Measurements from ENCODE around the gene ALOX5AP. TPM values are rescaled to one million over a fixed set of nuclear protein-coding genes. Genes with fewer than 3 reads are reported as not detected.
A peak's percentile ranks its signal among the peaks of the same experiment; 100 is the strongest.

The ALOX5AP gene
- total RNA-seq, 2 experiments from 2014 or later, result 31.8 to 33.8 TPM

DNA sequence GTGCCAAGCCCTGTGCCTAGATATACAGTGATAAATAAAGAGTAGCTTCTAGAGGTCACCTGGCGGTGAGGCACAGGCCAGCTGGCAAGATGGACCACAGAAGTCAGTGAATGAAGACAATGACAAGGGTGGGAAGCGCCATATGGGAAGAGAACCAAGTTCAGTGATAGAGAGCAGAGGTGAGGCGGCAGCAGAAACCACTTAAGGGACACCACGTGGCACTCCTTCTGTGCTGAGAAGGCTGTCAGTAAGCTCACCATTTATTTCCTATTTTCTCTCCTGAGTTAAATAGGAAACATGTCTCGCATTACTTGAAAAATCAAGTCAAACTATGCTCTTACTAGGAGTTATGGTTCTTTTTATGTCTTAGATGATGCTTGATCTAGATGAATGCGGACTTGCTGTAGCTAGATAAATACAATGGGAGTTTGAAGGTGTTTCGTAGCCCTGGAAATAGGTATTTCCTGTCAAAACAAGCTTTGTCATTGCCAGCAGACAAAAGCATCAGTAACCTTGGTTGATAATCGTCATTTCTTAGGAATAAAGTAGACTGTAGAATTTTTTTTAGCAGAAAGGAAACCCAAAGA, 17.8 kb downstream of the ALOX5AP start:
- no peaks in the 10 kb centered on the region for H3K27me3 Mint-ChIP-seq
- CTCF ChIA-PET, result interaction anchor here (0.8 kb wide), 1 partner anchor 113 kb away, joined by 3 read pairs; no protein-coding TSS in a partner anchor
- DNase-seq, result no peak
- H3K4me3 Mint-ChIP-seq, result no peak overlapping the region
- POLR2A ChIA-PET, result interaction anchor here (1.1 kb wide), 1 partner anchor 135 kb away, joined by 3 read pairs; no protein-coding TSS in a partner anchor
- H3K27ac Mint-ChIP-seq, result no peak overlapping the region
- intact Hi-C loops (cut with micrococcal nuclease), result no loop called here
- peaks cover 21% of the 10 kb centered on the region for H3K36me3 Mint-ChIP-seq
- H3K4me1 Mint-ChIP-seq (ENCODE audit: low read depth), result peaks cover 19% of the 10 kb centered on the region
- H3K9me3 Mint-ChIP-seq, result no peaks in the 10 kb centered on the region

- H3K4me1 Mint-ChIP-seq (ENCODE audit: low read depth), result peaks cover 14% of the 10 kb centered on the region
- DNase-seq, result no peak
- ChIA-PET CTCF (interaction anchor here (1.0 kb wide), 1 partner anchor 41 kb away, joined by 3 read pairs; no protein-coding TSS in a partner anchor), POLR2A (no interaction called here)
- H3K4me3 Mint-ChIP-seq, result no peak overlapping the region
- H3K27me3 Mint-ChIP-seq, result no peaks in the 10 kb centered on the region
- intact Hi-C loops (cut with micrococcal nuclease), result no loop called here
- peaks cover 20% of the 10 kb centered on the region for H3K36me3 Mint-ChIP-seq
- no peak overlapping the region for H3K27ac Mint-ChIP-seq
- no peaks in the 10 kb centered on the region for H3K9me3 Mint-ChIP-seq
Observed at GRCh38 chr13:30755678-30756077, 20.3 kb downstream of the ALOX5AP start.

- Mint-ChIP-seq H3K9me3 (no peaks in the 10 kb centered on the region), H3K27me3 (no peaks in the 10 kb centered on the region), H3K27ac (no peak overlapping the region), H3K4me1 (ENCODE audit: low read depth) (peaks cover 3% of the 10 kb centered on the region), H3K4me3 (no peak overlapping the region), H3K36me3 (peaks cover 10% of the 10 kb centered on the region)
- DNase-seq, result no peak
- intact Hi-C loops (cut with micrococcal nuclease), result no loop called here
- ChIA-PET CTCF (no interaction called here), POLR2A (no interaction called here)
Observed at GRCh38 chr13:30757026-30757742, 21.8 kb downstream of the ALOX5AP start.

DNA sequence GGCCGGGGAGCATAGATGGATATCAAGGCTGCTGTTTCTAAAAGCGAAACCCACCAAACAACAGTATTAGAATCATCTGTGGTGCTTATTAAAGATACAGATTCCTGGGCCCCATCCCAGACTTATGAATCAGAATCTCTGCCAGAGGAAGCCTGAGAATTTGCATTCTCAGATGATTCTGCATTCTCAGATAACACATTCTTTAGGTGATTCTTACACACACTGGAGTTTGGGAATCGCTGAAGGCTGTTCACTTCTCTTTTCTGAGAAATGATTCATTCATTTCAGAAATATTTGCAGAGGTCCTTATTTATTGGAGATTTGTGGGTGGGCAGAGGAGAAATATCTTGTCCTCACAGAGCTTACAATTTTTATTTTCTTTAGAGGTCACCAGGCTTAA, 24.4 kb downstream of the ALOX5AP start:
- intact Hi-C loops (cut with micrococcal nuclease), result no loop called here
- Mint-ChIP-seq H3K4me1 (ENCODE audit: low read depth) (no peaks in the 10 kb centered on the region), H3K9me3 (no peaks in the 10 kb centered on the region), H3K27me3 (no peaks in the 10 kb centered on the region), H3K36me3 (peaks cover 15% of the 10 kb centered on the region), H3K27ac (no peak overlapping the region), H3K4me3 (no peak overlapping the region)
- DNase-seq, result no peak
- CTCF ChIA-PET, result no interaction called here
- POLR2A ChIA-PET, result interaction anchor here (1.5 kb wide), 1 partner anchor 20 kb away, joined by 3 read pairs; no protein-coding TSS in a partner anchor

DNA sequence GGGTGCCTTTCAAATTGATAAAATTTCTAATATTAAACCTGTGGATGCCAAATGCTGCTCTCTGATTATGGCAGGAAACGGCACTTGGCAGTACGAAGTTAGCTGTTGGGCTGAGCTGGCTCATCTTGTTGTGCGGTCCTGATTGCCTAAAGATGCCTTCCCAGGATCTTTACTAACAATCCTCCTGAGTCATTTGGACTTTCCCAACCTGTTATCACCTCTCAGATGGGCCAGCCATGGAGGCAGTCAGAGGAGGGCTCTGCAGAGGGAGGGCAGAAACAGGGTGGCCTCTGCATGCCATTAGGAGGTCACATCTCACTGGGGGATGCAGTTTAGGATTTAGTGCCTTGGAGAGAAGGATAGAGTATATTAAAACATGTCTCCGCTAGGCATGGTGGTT, 27.3 kb downstream of the ALOX5AP start:
- Mint-ChIP-seq H3K27ac (no peak overlapping the region), H3K27me3 (no peaks in the 10 kb centered on the region), H3K36me3 (peaks cover 17% of the 10 kb centered on the region), H3K9me3 (no peaks in the 10 kb centered on the region), H3K4me1 (ENCODE audit: low read depth) (peaks cover 8% of the 10 kb centered on the region), H3K4me3 (no peak overlapping the region)
- POLR2A ChIA-PET, result interaction anchor here (1.6 kb wide), 1 partner anchor 22 kb away, joined by 3 read pairs; no protein-coding TSS in a partner anchor
- intact Hi-C loops (cut with micrococcal nuclease), result no loop called here
- CTCF ChIA-PET, result no interaction called here
- DNase-seq, result no peak

- Mint-ChIP-seq H3K27ac (no peak overlapping the region), H3K4me1 (ENCODE audit: low read depth) (peaks cover 11% of the 10 kb centered on the region), H3K4me3 (no peak overlapping the region), H3K9me3 (no peaks in the 10 kb centered on the region), H3K36me3 (peaks cover 17% of the 10 kb centered on the region), H3K27me3 (no peaks in the 10 kb centered on the region)
- CTCF ChIA-PET, result no interaction called here
- intact Hi-C loops (cut with micrococcal nuclease), result no loop called here
- DNase-seq, result no peak
- POLR2A ChIA-PET, result interaction anchor here (1.6 kb wide), 1 partner anchor 23 kb away, joined by 3 read pairs; no protein-coding TSS in a partner anchor
Observed at GRCh38 chr13:30763786-30764413, 28.6 kb downstream of the ALOX5AP start.

GRCh38 chr13:30766231-30766630, 30.9 kb downstream of the ALOX5AP start:
- Mint-ChIP-seq H3K4me1 (ENCODE audit: low read depth) (peaks cover 11% of the 10 kb centered on the region), H3K36me3 (peaks cover 13% of the 10 kb centered on the region), H3K9me3 (no peaks in the 10 kb centered on the region), H3K4me3 (no peak overlapping the region), H3K27ac (no peak overlapping the region), H3K27me3 (no peaks in the 10 kb centered on the region)
- intact Hi-C loops (cut with micrococcal nuclease), result no loop called here
- no peak for DNase-seq
- CTCF ChIA-PET, result no interaction called here
- POLR2A ChIA-PET, result no interaction called here

DNA sequence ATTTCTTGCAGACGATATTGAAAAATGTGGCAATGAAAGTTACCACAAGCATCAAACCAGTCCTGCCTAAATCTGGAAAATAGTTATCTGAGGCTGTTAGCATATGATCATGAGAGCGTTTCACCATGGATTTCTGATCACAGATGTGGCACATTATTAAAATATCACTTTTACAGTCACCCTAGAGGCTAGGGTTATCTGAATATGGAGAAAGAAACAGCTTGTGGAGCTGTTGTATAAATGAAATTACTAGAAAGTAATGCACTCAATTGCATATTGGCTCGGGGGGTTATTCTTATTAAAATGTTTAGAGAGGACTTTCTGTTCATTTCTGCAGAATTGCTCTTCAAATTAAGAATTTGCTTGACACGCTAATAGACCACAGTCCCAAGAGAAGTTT, 35.6 kb downstream of the ALOX5AP start:
- H3K4me1 Mint-ChIP-seq (ENCODE audit: low read depth), result peaks cover 35% of the 10 kb centered on the region
- no peaks in the 10 kb centered on the region for H3K36me3 Mint-ChIP-seq
- intact Hi-C loops (cut with micrococcal nuclease), result no loop called here
- CTCF ChIA-PET, result no interaction called here
- H3K27me3 Mint-ChIP-seq, result no peaks in the 10 kb centered on the region
- no peaks in the 10 kb centered on the region for H3K9me3 Mint-ChIP-seq
- H3K27ac Mint-ChIP-seq, result no peak overlapping the region
- DNase-seq, result no peak
- POLR2A ChIA-PET, result no interaction called here
- no peak overlapping the region for H3K4me3 Mint-ChIP-seq

DNA sequence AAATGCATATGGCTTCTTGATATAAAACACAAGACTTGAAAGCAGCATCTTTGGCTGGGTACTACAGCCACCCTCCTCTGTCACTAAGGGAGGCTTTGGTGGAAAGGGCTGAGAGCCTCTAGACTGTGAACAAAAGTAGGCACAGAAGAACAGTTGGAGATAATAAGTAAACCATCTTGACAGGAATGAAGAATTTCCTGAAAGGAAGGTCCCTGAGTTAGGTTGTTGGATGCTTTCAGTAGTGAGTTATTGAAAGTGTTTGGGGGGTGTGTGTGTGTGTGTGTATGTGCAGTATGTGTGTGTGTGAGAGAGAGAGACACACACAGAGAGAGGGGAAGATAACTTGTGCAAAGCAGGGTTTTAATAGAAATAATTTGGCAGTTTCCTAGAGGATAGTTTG, 38.2 kb downstream of the ALOX5AP start:
- no peak for DNase-seq
- Mint-ChIP-seq H3K4me3 (peak overlapping the region; percentile 0), H3K4me1 (ENCODE audit: low read depth) (peaks cover 24% of the 10 kb centered on the region), H3K36me3 (no peaks in the 10 kb centered on the region), H3K27ac (peak overlapping the region; percentile 53), H3K9me3 (no peaks in the 10 kb centered on the region), H3K27me3 (no peaks in the 10 kb centered on the region)
- intact Hi-C loops (cut with micrococcal nuclease), result no loop called here
- POLR2A ChIA-PET, result no interaction called here
- CTCF ChIA-PET, result no interaction called here

DNA sequence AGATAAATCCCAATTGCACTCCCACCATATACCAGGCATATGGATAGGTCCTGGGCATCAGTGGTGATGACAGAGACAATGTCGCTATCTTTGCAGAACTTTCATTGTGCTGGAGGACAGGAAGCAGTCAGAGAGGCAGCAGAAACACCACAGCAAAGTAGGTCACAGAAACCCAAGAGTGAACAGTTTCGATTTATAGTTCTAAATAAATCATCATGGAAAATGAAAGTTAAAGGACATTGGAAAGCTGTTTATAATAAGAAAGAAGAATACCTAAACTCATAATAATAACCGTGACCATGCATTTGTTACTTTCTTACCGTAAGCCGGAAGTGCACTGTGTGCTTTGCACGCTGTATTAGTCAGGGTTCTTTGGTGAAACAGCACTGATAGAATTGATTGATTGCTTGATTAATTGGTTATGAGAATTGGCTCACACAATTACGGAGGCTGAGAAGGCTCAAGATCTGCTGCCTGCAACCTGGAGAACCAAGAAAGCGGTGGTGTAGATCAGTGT, 38.9 kb downstream of the ALOX5AP start:
- H3K27me3 Mint-ChIP-seq, result no peaks in the 10 kb centered on the region
- H3K9me3 Mint-ChIP-seq, result no peaks in the 10 kb centered on the region
- DNase-seq, result peak; percentile 56
- H3K4me1 Mint-ChIP-seq (ENCODE audit: low read depth), result peaks cover 24% of the 10 kb centered on the region
- intact Hi-C loops (cut with micrococcal nuclease), result loop anchor here (1.0 to 2.0 kb wide), 5 partner anchors 23 to 271 kb away; no protein-coding TSS in a partner anchor
- ChIA-PET CTCF (no interaction called here), POLR2A (interaction anchor here (1.0 to 2.0 kb wide), 4 partner anchors 22 to 37 kb away, joined by 3 to 10 read pairs (median 4); no protein-coding TSS in a partner anchor)
- H3K4me3 Mint-ChIP-seq, result peak overlapping the region; percentile 0
- H3K36me3 Mint-ChIP-seq, result no peaks in the 10 kb centered on the region
- peak overlapping the region; percentile 53 for H3K27ac Mint-ChIP-seq

GRCh38 chr13:30776661-30777060, 41.3 kb downstream of the ALOX5AP start:
- intact Hi-C loops (cut with micrococcal nuclease), result no loop called here
- no peaks in the 10 kb centered on the region for H3K9me3 Mint-ChIP-seq
- peaks cover 24% of the 10 kb centered on the region for H3K4me1 Mint-ChIP-seq (ENCODE audit: low read depth)
- H3K4me3 Mint-ChIP-seq, result no peak overlapping the region
- POLR2A ChIA-PET, result no interaction called here
- no peak overlapping the region for H3K27ac Mint-ChIP-seq
- no peaks in the 10 kb centered on the region for H3K36me3 Mint-ChIP-seq
- no peaks in the 10 kb centered on the region for H3K27me3 Mint-ChIP-seq
- DNase-seq, result no peak
- CTCF ChIA-PET, result no interaction called here

GRCh38 chr13:30779016-30779415, 43.7 kb downstream of the ALOX5AP start:
- Mint-ChIP-seq H3K27ac (no peak overlapping the region), H3K9me3 (no peaks in the 10 kb centered on the region), H3K4me1 (ENCODE audit: low read depth) (peaks cover 12% of the 10 kb centered on the region), H3K36me3 (peaks cover 1% of the 10 kb centered on the region), H3K27me3 (no peaks in the 10 kb centered on the region), H3K4me3 (no peak overlapping the region)
- ChIA-PET POLR2A (no interaction called here), CTCF (interaction anchor here (0.6 kb wide), 1 partner anchor 647 kb away, joined by 3 read pairs; no protein-coding TSS in a partner anchor)
- intact Hi-C loops (cut with micrococcal nuclease), result no loop called here
- no peak for DNase-seq

All from activated CD4-positive, alpha-beta memory T cell treated with anti-CD3 and anti-CD28 coated beads for 36 hours (primary cell).